OCI-M2 (cell line): ENCODE results near the gene CYBC1.
A peak's percentile ranks its signal among the peaks of the same experiment; 100 is the strongest.
"Not testable (repeated sequence)": the region's sequence is repeated elsewhere in the genome, so short reads cannot be mapped to it uniquely, and the experiment has no call there.

Experiments
- DNase-seq: peaks from one replicate; lab custom pipeline; 2025; ENCODE audit not compliant: unreplicated experiment; lab: John Stamatoyannopoulos, UW

Gene CYBC1

DNA sequence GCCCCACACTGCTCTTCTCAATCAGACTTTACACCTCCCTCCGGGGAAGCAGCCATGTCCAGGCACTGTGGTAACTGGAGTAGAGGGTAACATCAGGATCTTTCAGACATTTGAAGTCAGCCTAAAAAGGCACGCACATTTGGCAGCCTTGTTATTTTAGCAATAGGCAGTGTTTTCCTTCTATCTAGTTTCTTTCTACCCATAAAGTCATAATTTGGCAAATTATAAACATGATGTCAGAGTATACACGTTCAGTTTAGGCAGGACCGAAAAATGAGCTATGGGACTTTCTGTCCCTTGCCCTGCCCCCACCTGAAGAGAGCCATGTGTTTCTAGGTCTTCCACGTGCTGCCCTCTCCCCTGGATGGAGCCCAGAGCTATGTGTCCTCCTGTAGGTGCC is 29.1 kb upstream of the CYBC1 start:
- DNase-seq, result no peak

DNA sequence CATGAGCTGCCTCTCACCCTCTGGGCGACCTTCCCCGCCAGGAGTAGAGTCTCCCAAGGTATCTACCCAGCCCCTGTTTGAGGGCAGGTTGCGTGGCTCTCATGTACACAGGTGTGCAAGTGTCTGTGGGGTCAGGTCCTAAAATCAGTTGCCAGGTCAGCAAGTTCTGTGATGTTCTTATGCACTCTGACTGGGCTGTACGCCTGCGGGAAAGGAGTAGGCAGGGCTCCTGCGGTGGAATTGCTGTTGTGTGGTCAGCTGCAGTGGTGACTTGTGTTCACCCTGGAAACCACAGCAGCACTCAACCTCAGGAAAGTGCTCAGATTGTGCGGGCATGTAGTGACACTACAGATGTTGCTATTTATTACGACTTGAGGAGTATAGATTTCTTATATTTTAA is 27.4 kb upstream of the CYBC1 start:
- no peak for DNase-seq

DNA sequence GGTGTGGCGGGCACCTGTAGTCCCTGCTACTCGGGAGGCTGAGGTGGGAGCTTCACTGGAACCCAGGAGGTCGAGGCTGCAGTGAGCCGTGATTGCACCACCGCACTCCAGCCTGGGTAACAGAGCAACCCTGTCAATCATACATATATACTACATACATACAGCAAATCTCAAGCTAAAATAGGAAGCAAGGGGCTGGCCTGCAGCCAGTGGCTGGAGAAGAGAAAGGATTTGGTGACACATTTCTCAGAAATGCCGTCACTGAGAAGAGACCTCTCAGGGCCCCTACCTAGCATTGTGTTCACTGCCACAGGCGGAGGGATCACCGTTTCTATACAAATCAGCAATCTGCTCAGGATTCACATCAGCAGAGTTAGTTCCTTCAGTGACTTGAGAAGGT is 24.9 kb upstream of the CYBC1 start:
- no peak for DNase-seq

DNA sequence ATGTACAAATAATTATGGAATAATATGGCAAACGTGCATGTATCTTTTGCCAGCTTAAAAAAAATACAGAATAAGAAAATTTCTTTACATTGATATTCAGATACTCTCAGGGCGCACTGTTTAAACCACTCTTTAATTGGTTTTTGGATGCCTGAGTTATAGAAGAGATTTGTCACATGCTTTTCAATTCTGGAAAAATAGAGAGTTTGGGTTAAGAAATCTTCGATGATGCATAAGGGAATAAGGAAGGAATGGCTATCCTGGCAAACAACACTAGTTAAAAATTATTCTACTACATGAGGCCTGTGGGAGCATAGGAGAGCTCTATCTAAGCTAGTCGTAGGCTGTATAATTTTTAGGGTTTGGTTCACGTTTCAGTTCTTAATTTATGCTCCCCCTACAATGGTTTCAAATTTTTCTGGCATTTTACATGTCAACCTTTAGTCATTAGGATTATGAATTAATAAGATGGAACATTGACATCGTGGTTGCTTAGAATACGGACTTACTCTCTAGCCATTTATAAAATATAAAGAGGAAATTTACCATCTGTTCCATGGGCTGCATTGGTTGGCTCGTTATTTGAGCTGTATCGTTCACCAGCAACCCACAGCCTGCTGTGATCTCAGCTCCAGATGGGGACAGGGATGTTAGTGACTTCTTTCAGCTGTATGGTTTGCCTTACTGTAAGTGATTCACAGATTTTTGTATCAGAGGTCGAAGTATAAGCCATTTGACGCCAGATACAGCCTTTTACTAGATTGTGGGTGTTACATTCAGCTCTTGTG is 23.9 kb upstream of the CYBC1 start:
- no peak for DNase-seq

DNA sequence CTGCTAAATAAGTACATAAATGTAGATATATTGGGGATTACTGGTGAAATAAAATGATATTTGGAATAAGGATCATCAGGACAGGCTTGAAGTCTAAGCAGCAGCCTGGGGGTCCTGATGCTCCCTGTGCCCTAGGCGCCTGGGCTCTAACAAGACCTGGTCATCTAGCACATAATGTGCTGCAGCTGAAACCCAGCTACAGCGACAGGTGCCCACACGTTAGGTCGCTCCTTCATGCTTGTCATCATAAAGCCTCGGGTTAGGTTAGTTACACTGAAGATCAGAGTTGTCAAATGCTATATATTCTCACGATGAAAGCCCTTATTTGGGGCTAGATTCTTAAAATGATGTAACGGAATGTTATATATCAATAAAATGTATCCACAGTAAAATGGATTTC is 19.5 kb upstream of the CYBC1 start:
- no peak for DNase-seq

DNA sequence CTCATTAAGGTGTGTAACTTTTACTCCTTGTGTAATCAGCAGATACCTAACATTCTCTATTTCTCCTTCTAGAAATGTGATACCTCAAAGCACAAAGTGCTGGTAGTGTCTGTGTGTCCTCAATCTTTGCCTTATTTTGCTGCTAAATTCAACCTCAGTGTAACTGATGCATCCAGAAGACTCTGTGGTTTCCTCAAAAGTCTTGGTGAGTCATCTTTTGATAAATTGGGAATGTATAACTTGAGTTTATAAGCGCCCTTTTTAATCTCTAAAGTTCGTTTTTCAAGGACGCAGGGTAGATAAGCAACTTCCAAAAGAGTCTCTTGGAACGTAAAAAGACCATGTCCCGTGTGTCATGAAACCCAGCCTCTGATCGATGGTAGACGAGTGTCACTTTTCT is 18.1 kb upstream of the CYBC1 start:
- no peak for DNase-seq

DNA sequence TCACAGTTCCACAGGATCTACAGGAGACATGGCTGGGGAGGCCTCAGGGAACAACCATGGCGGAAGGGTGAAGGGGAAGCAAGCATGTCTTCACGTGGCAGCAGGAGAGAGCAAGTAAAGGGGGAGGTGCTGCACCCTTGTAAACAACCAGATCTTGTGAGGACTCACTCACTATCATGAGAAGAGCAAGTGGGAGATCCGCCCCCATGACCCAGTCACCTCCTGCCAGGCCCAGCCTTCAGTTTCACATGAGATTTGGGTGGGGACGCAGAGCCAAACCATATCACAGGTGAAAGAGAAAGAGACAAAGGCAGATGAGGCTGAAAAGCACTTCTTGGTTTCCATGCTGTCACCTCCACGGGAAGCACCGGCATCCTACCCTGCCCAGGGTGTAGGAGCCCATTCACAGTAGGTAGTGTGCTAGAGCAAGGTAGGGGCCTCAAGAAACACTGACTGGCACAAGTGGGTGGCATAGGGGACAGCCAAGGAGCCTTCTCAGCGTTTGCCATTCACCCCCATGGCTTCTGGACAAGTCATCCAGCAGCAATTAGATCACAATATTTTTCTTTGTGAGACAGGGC is 14.6 kb upstream of the CYBC1 start:
- no peak for DNase-seq

DNA sequence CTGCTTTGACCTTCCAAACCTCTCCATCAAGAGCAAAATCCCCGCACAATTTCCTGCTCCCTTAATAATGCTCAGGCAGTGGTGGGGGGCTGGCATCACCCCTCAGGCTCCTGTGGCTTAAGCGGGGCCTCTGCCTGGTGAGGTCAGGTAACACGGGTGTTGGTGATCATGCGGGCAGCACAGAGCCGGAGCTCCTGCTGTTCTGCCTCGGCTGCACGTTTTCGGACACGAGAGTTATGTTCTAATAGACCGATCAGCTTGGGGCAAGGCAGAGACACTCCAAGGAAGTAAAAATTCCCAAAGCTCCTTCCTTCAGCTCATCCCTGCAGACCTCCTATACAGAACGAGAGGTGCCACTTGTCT is 14.0 kb upstream of the CYBC1 start:
- DNase-seq, result no peak

DNA sequence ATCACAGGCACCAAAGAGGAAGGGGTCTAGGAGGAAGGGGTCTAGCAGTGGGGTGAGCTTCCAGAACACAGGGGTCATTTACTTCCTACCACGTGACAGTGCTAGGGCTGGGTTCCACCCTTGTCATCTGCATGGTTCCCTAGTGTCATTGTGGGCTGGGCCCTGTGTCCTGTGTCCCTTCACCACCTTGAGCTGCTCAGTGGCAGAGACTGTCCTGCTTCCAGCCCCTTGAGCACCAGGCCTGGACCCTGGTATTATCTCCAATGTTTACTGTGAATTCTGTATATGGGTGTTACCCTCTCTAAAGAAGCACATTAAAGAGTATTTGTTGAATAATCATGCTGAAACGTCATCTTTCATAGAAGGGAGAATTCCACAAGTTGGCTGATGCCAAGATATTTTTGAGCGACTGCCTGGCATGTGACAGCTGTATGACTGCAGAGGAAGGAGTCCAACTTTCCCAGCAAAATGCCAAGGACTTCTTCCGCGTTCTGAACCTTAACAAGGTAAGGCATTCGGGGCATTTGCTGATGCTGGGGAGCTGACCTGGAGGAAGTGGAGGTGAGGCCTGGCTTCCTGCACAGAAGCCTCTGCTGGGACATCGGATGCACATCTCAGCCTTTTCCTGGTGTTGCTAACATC is 13.5 kb upstream of the CYBC1 start:
- DNase-seq, result no peak

DNA sequence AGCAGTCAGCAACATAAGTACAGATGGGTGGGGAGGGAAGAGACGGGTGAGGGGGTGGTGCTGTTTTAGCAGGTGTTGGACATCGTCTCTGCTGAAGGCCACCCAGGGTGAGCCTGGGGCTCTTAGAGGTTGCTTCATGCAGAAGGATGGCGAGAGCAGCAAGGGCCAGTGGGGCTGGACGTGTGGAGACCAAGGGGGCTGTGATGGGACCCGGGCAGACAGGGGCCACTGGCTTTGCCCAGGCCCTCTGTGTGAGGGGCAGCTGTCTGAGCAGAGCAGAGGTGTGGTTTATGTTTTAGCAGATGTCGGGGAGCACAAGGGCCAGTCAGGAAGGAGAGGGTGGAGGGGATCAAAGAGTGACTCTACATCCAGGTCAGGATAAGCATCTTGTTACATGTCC is 12.8 kb upstream of the CYBC1 start:
- DNase-seq, result no peak

DNA sequence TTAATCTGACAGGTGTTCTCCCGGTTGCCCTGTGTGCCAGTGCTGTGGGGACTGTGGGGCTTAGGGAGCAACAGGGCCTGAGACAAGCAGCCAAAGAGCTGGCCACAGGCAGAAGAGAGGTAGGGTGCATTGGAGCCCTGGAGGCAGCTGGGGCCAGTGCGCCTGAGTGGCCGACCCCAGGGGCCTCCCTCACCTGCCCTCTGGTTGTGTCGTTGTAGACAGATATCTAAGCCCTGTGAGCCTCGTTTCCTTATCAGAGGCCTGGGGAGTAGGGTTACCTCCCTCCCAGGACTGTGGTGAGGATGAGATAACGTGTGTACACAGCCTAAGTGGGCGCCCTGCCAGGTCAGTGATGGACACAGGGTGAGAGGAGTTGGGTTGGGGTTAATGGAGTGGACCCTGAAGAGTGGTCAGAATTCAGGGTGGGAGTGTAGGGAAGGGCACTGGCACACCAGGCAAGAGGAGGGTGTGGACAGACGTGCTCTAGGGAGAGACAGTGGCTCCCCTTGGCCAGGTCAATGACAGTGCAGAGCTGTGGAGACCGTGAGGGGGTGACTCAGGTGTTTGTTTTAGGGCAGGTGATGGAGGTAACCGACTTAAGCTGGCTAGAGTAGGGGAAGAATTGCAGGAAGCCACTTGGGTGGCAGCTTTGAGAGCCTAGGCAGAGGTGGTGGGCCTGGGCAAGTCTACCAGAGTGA is 11.4 kb upstream of the CYBC1 start:
- DNase-seq, result no peak

DNA sequence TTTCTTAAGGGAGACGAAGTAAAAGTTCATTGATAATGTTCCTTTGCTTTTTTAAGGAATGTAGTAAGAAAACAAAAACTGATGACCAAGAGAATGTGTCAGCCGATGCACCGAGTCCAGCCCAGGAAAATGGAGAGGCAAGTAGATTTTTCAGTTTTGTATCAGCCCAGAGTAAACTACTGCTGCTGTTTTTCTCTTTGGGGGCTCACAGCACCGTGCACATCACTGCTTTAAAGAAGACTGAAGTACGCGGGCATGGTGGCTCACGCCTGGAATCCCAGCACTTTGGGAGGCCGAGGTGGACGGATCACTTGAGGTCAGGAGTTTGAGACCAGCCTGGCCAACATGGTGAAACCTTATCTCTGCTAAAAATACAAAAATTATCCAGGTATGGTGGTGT is 9.4 kb upstream of the CYBC1 start:
- DNase-seq, result not testable (repeated sequence)

DNA sequence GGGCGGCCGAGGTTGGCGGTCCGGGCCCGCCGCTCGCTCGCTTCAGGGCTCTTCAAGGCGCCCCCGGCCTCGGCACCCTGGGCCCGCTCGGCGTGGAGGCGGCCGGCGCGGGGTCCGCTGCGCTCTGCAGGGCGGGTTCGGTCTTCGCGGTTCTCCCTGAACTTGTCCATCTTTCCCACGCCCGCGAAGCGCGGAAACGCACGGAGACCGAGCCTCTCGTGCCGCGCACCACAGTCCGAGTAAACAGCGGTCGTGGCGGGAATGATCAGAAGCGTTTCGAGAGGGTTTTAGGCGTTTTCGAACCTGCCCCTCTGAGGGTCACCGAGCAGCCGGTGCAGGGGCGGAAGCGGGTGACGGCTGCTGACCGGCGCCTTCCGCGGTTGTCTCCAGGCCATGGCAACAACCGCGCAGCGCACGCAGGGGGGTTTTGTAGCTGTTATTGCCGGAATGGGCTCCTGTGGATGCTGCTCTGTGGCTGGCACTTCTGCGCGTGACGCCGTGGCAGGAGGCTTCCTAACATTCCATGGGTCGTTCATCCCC is 8.4 kb upstream of the CYBC1 start:
- DNase-seq, result no peak

DNA sequence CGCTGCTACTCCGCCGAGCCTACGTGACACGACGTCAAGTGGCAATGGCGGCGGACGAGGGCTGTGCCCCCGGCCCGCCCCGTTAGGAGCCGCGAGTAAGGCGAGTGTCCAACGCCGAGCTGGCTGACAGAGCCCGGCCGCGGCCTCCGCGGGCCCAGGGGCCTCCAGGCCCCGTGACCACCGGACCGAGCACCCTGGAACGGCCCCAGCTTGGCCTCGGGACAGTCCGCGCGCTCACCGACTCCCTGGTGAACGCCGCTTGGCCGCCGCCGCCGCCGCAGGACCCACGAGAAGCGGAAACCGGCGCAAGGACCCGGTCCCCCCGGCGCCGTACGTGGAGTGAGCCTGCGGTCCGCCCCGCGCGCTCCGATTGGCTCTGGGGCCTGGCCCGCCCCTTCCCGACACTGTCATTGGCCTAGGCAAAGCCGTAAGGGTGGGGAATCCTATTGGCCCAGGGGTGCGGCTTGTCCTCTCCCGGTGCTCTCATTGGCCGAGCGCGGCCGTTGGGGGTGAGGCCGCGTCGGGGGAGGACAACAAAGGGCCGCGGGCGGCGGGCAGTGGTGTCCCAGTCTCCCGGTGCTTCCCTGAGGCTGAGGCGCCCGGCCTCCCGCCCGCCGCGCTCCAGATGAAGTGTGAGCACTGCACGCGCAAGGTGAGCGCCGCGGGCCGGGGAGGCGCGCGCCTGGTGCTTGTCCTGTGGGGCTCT is 7.8 kb upstream of the CYBC1 start, which contains the start of gene NARF:
NARF (plus strand) TSS at position 563 of the 706 bp plus-strand sequence; CDS start at position 626, 63 bp downstream.
- DNase-seq, result peak; percentile 75

DNA sequence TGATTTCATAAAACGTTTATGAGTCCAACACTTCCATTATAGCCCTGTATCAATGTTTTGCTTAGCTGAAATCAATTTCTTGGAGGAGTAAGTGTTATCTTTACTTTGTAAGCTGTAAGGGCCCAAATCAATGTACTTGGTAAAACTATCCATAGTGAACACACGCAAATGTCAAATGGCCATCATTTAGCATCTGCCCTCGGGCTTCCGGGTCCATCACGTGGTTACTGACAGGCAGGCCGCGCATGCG is 7.3 kb upstream of the CYBC1 start:
- no peak for DNase-seq

DNA sequence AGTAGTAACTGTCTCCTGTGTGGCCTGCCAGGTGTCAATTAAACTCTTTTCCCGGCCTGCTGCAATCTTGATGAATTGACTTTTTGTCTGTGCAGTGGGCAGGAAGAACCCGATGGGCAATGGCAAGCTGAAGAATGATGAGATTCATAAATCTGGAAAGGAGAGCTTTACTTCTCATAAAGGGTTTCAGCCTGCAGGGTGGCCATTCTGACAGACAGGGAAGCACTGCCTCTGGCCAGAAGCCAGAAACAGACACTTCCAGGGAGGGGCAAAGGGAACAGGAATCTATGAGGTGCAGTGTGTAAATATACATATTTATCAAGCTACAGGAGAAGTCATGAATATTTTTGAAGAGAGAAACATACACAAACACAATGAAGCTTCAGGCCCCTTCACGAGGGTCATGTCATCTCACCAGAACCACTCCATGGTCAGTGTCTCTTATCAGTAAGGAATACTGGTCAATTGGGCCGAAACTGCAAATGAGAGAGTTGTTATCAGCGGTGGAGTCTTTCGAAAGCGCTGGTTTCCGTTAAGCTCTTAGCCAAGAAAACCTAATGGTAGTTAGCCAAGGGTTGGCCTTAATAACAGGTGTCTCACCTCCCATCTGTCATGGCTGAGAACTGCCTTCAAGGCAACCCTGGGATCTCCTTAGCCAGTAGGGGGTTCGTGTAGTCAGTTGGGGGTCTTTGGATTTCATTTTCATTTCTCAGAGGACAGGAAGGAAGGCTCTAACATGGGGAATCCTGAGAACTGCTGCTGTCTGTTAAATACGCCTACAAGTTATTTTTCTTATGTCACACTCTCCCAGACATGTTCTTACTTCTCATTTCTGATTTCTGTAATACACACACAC is 6.7 kb upstream of the CYBC1 start:
- DNase-seq, result no peak

DNA sequence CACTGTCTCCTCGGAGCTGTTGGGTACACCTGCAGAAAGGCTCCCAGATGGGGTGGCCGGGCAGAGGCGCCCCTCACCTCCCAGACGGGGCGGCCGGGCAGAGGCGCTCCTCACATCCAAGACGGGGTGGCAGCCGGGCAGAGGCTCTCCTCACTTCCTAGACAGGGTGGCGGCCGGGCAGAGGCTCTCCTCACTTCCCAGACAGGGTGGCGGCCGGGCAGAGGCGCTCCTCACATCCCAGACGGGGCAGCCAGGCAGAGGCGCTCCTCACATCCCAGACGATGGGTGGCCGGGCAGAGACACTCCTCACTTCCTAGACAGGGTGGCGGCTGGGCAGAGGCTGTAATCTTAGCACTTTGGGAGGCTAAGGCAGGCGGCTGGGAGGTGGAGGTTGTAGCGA is 3.2 kb upstream of the CYBC1 start:
- DNase-seq, result not testable (repeated sequence)

DNA sequence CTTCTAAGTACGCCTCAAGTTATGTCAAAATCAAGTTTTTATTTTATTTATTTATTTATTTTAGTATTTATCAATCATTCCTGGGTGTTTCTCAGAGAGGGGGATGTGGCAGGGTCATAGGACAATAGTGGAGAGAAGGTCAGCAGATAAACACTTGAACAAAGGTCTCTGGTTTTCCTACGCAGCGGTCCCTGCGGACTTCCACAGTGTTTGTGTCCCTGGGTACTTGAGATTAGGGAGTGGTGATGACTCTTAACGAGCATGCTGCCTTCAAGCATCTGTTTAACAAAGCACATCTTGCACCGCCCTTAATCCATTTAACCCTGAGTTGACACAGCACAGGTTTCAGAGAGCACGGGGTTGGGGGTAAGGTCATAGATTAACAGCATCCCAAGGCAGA is 2.6 kb upstream of the CYBC1 start:
- DNase-seq, result not testable (repeated sequence)

DNA sequence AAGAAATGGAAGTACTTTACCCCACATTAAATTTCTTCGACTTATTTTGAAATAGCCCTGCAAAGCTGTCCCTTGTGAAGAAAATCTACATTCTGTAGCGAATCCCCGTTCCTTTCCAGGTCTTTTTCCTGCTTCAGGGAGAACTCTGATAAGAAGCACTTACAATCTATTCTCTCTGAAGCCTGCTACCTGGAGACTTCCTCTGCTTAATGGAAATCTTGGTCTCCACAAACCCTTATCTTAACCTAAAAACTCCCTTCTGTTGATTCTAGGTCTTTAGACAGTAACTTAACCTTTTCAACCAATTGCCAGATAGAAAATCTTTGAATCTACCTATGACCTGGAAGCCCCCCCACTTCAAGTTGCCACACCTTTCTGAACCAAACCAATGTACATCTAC is 1.6 kb upstream of the CYBC1 start:
- no peak for DNase-seq

DNA sequence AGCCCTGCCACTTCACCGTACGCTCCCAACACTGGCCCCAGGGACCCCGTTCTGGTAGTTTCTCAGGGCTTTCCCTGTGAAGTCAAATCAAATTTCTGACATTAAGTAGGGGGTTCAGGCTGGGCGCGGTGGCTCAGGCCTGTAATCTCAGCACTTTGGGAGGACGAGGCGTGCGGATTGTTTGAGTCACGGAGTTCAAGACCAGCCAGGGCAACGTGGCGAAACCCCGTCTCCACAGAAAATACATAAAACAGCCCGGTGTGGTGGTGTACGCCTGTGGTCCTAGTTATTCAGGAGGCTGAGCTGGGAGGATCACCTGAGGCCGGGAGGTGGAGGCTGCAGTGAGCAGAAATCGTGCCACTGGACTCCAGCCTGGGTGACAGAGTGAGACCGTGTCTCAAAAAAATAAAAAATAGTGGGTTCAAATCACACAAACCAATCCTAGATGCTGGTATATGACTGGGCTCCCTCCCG is 632 bp downstream of the CYBC1 start:
- no peak for DNase-seq
